Measurements from ENCODE around the gene GNG2. TPM values are rescaled to one million over a fixed set of nuclear protein-coding genes. Genes with fewer than 3 reads are reported as not detected.
A peak's percentile ranks its signal among the peaks of the same experiment; 100 is the strongest.

Gene GNG2
- total RNA-seq, 2 donors from 2014 or later = 233 to 250 TPM

- peak overlapping the region; percentile 90 to 94 for H3K4me3 Mint-ChIP-seq
- H3K27me3 Mint-ChIP-seq (ENCODE audit: low read depth) = no peaks in the 10 kb centered on the region
- H3K27ac Mint-ChIP-seq = peak overlapping the region; percentile 89
- peak in 1 of 2 donors; percentile 46 for DNase-seq
- ATAC-seq (replicated peaks in 1 of 2) = peak; percentile 39 to 43
- peaks cover 31% of the 10 kb centered on the region for H3K4me1 Mint-ChIP-seq (ENCODE audit: low read depth)
- peaks cover 5 to 8% of the 10 kb centered on the region in 2 donors for H3K36me3 Mint-ChIP-seq (ENCODE audit: insufficient read depth in 2 of 2)
- peaks cover 0 to 2% of the 10 kb centered on the region in 2 donors for H3K9me3 Mint-ChIP-seq
These were observed 1.9 kb downstream of the GNG2 start for GRCh38 chr14:51862176-51862796.

- H3K36me3 Mint-ChIP-seq (ENCODE audit: insufficient read depth in 2 of 2) = peaks cover 5 to 8% of the 10 kb centered on the region in 2 donors
- no peaks in the 10 kb centered on the region for H3K9me3 Mint-ChIP-seq
- H3K27me3 Mint-ChIP-seq (ENCODE audit: low read depth) = no peaks in the 10 kb centered on the region
- peaks cover 31% of the 10 kb centered on the region for H3K4me1 Mint-ChIP-seq (ENCODE audit: low read depth)
- DNase-seq (no peak), ATAC-seq (replicated peaks in 1 of 2) (no peak)
- peak overlapping the region; percentile 90 to 94 for H3K4me3 Mint-ChIP-seq
- peak overlapping the region; percentile 89 for H3K27ac Mint-ChIP-seq
These were observed 2.4 kb downstream of the GNG2 start for GRCh38 chr14:51862860-51863259.

GRCh38 chr14:51865953-51866747, 5.7 kb downstream of the GNG2 start:
- Mint-ChIP-seq H3K4me1 (ENCODE audit: low read depth) (peaks cover 11% of the 10 kb centered on the region), H3K36me3 (ENCODE audit: insufficient read depth in 2 of 2) (peaks cover under 1 to 3% of the 10 kb centered on the region in 2 donors), H3K27ac (no peak overlapping the region), H3K27me3 (ENCODE audit: low read depth) (no peaks in the 10 kb centered on the region), H3K9me3 (no peaks in the 10 kb centered on the region), H3K4me3 (no peak overlapping the region)
- ATAC-seq (replicated peaks in 1 of 2) (peak; percentile 56 to 61), DNase-seq (no peak)

GRCh38 chr14:51867741-51868140, 7.3 kb downstream of the GNG2 start:
- no peaks in the 10 kb centered on the region for H3K9me3 Mint-ChIP-seq
- H3K27ac Mint-ChIP-seq = no peak overlapping the region
- DNase-seq (no peak), ATAC-seq (replicated peaks in 1 of 2) (peak; percentile 35 to 46)
- H3K36me3 Mint-ChIP-seq (ENCODE audit: insufficient read depth in 2 of 2) = peaks cover 0 to 2% of the 10 kb centered on the region in 2 donors
- H3K4me1 Mint-ChIP-seq (ENCODE audit: low read depth) = peaks cover 23% of the 10 kb centered on the region
- no peaks in the 10 kb centered on the region for H3K27me3 Mint-ChIP-seq (ENCODE audit: low read depth)
- H3K4me3 Mint-ChIP-seq = no peak overlapping the region

- Mint-ChIP-seq H3K27me3 (ENCODE audit: low read depth) (no peaks in the 10 kb centered on the region), H3K4me1 (ENCODE audit: low read depth) (peaks cover 23% of the 10 kb centered on the region), H3K9me3 (no peaks in the 10 kb centered on the region), H3K27ac (no peak overlapping the region), H3K36me3 (ENCODE audit: insufficient read depth in 2 of 2) (peaks cover 0 to 4% of the 10 kb centered on the region in 2 donors), H3K4me3 (no peak overlapping the region)
- DNase-seq = no peak
- no peak for ATAC-seq (replicated peaks in 1 of 2)
These were observed 8.0 kb downstream of the GNG2 start for GRCh38 chr14:51868405-51868804.

- Mint-ChIP-seq H3K27ac (peak overlapping the region; percentile 66), H3K9me3 (no peaks in the 10 kb centered on the region), H3K4me3 (no peak overlapping the region), H3K36me3 (ENCODE audit: insufficient read depth in 2 of 2) (peaks cover 5 to 6% of the 10 kb centered on the region in 2 donors), H3K27me3 (ENCODE audit: low read depth) (no peaks in the 10 kb centered on the region), H3K4me1 (ENCODE audit: low read depth) (peaks cover 31% of the 10 kb centered on the region)
- ATAC-seq (replicated peaks in 1 of 2) = peak; percentile 65 to 70
- DNase-seq = peak; percentile 64 to 77
These were observed 9.1 kb downstream of the GNG2 start for GRCh38 chr14:51869411-51870100.

GRCh38 chr14:51870606-51871005, 10.2 kb downstream of the GNG2 start:
- ATAC-seq (replicated peaks in 1 of 2) = no peak
- no peaks in the 10 kb centered on the region for H3K9me3 Mint-ChIP-seq

GRCh38 chr14:51871846-51872245, 11.4 kb downstream of the GNG2 start:
- H3K9me3 Mint-ChIP-seq = no peaks in the 10 kb centered on the region
- H3K4me3 Mint-ChIP-seq = peak overlapping the region; percentile 27 to 44
- H3K27me3 Mint-ChIP-seq (ENCODE audit: low read depth) = no peaks in the 10 kb centered on the region
- peak in 1 of 2 donors; percentile 2 for ATAC-seq (replicated peaks in 1 of 2)
- H3K4me1 Mint-ChIP-seq (ENCODE audit: low read depth) = peaks cover 43% of the 10 kb centered on the region
- H3K36me3 Mint-ChIP-seq (ENCODE audit: insufficient read depth in 2 of 2) = peaks cover 5 to 6% of the 10 kb centered on the region in 2 donors
- H3K27ac Mint-ChIP-seq = no peak overlapping the region
- DNase-seq = no peak

More at GRCh38 chr14:51870606-51871005, 10.2 kb downstream of the GNG2 start:
- Mint-ChIP-seq H3K36me3 (ENCODE audit: insufficient read depth in 2 of 2) (peaks cover 5 to 6% of the 10 kb centered on the region in 2 donors), H3K4me1 (ENCODE audit: low read depth) (peaks cover 37% of the 10 kb centered on the region), H3K4me3 (peak overlapping the region in 1 of 2 donors; percentile 39), H3K27ac (no peak overlapping the region), H3K27me3 (ENCODE audit: low read depth) (no peaks in the 10 kb centered on the region)
- no peak for DNase-seq

GRCh38 chr14:51872396-51872795, 12.0 kb downstream of the GNG2 start:
- peak overlapping the region; percentile 38 to 60 for H3K4me3 Mint-ChIP-seq
- H3K4me1 Mint-ChIP-seq (ENCODE audit: low read depth) = peaks cover 48% of the 10 kb centered on the region
- H3K27me3 Mint-ChIP-seq (ENCODE audit: low read depth) = no peaks in the 10 kb centered on the region
- H3K27ac Mint-ChIP-seq = peak overlapping the region; percentile 2
- peaks cover 6 to 7% of the 10 kb centered on the region in 2 donors for H3K36me3 Mint-ChIP-seq (ENCODE audit: insufficient read depth in 2 of 2)
- no peaks in the 10 kb centered on the region for H3K9me3 Mint-ChIP-seq
- ATAC-seq (replicated peaks in 1 of 2) (no peak), DNase-seq (no peak)

- Mint-ChIP-seq H3K9me3 (no peaks in the 10 kb centered on the region), H3K27ac (peak overlapping the region; percentile 2), H3K4me3 (peak overlapping the region; percentile 33 to 38), H3K27me3 (ENCODE audit: low read depth) (no peaks in the 10 kb centered on the region), H3K36me3 (ENCODE audit: insufficient read depth in 2 of 2) (peaks cover 8 to 11% of the 10 kb centered on the region in 2 donors), H3K4me1 (ENCODE audit: low read depth) (peaks cover 53% of the 10 kb centered on the region)
- ATAC-seq (replicated peaks in 1 of 2) (peak; percentile 88 to 89), DNase-seq (peak; percentile 54 to 59)
These were observed 12.9 kb downstream of the GNG2 start for GRCh38 chr14:51873221-51873893.

- Mint-ChIP-seq H3K36me3 (ENCODE audit: insufficient read depth in 2 of 2) (peaks cover 13 to 28% of the 10 kb centered on the region in 2 donors), H3K27me3 (ENCODE audit: low read depth) (no peaks in the 10 kb centered on the region), H3K4me1 (ENCODE audit: low read depth) (peaks cover 65% of the 10 kb centered on the region), H3K9me3 (no peaks in the 10 kb centered on the region), H3K4me3 (peak overlapping the region in 1 of 2 donors; percentile 49), H3K27ac (peak overlapping the region; percentile 57)
- DNase-seq = no peak
- no peak for ATAC-seq (replicated peaks in 1 of 2)
These were observed 17.4 kb downstream of the GNG2 start for GRCh38 chr14:51877810-51878209.

GRCh38 chr14:51879170-51879569, 18.8 kb downstream of the GNG2 start:
- ATAC-seq (replicated peaks in 1 of 2) (no peak), DNase-seq (no peak)
- Mint-ChIP-seq H3K36me3 (ENCODE audit: insufficient read depth in 2 of 2) (peaks cover 8 to 23% of the 10 kb centered on the region in 2 donors), H3K4me1 (ENCODE audit: low read depth) (peaks cover 64% of the 10 kb centered on the region), H3K4me3 (no peak overlapping the region), H3K27ac (peak overlapping the region; percentile 24), H3K27me3 (ENCODE audit: low read depth) (no peaks in the 10 kb centered on the region), H3K9me3 (no peaks in the 10 kb centered on the region)
